NCI-H1092 treated with DMSO at 0.1 percent for 48 hours (cell line): ENCODE measurements around the gene TRAT1.

Source experiments
- DNase-seq: peaks from one replicate; lab custom pipeline; 2025; lab: John Stamatoyannopoulos, UW

Gene TRAT1

DNA sequence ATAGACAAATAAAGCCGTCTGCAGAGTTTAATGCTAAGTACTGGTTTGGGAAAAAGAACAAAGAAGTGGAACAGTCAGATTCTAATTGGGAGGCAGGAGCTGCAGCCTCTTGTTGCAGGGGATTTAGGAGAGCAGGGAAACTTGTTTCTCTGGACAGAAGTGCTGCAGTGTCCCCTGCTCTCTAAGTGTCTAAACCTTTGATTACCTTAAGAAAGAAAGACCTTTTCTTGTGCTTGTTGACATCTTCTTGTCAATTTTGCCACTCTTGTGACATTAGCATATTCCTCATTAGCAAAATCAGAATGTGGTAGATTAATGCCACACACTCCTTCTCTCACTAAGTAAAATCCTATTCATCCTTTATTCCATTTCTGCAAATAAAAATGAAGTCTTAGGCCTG is 38.8 kb downstream of the TRAT1 start:
- no peak for DNase-seq

DNA sequence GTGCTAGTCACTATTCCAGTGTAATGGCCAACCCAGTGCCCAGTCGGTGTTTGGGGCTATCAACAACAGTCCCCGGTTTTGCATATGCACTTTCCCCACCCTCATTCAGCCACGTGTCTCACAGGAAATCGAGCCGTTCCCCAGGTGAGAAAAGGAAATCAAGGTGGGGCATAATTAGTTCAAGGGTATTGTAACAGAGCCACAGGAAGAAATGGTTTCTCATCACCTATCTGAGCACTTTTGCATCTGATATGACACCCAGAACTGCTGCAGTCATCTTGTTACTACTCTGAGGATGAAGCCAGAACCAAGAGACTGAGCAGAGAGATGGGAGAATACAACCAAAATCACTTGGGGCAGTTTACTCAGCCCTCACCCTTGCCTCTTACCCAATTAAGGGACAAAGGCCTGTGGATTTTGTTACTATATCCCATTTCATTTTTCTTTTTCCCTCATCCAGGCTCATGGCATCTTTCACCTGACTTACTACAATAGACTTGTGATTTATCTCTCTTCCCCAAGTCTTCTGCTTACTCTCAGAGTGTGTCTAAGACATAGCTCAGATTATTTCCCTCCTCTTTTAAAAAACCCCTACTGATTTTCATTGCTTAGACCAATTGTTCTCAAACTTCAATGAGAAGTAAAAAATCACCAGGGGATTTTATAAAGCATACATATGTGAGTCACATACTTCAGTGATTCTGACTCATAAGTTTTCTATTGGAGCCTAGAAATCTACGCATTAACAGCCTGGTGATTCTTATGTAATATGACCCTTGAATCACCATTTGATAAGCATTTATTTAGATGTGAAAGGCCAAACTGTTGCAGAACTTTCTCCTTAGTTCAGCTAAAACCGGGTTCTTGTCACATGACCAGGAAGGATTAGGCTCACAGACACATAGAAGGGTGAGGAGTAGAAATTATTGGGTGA is 40.5 kb downstream of the TRAT1 start:
- no peak for DNase-seq

DNA sequence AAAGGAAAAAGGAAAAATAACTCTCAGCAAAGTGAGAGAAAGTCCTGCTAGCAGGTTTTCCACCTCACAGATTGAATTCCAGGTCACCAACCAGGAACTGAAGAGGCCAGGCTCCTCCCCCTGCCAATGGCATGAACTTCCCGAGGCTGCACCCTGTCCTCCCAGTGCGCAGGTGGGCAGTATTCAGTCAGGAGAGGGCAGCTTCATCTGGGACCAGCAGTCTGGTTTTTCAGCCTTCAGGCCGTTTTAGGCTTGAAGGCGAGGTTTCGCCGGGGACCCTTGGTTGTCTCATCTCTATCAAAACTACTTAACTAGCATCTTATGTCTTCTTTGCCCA is 41.2 kb downstream of the TRAT1 start:
- DNase-seq, result no peak

DNA sequence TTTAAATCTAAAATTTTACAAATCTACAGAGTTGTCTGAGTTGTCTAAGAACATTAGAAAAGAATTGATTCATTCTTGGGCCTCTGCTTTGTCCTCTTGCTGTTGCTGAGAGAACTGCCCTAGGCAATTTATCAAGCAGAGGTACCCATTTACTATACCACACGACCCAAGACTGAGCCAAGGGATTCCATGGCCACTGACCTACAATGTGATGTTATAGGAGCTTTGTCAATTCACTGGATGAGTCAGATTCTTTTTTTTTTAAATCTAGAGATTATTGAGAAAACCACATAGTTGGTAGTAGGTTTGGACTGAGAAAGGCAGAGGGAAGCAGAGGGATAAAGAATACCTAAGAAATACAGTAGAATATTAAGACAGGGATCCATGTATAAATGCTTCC is 55.3 kb downstream of the TRAT1 start:
- no peak for DNase-seq

DNA sequence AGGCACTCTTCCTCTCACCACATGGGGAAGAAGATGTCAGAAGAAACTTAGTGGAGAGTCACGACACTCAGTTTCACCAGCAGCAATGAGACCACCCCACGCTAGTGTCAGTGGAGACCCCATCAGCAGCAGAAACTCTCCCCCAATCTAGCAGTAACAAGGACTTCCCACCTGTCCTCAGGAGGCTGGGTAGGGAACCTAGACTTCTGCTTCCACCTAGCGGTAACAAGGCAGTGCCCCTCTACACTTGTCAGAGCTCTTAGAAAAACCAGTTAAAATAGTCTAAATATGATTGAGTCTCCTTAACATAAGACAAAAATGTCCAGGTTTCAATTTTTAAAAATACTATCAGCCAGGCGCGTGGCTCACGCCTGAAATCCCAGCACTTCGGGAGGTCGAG is 57.3 kb downstream of the TRAT1 start:
- no peak for DNase-seq

DNA sequence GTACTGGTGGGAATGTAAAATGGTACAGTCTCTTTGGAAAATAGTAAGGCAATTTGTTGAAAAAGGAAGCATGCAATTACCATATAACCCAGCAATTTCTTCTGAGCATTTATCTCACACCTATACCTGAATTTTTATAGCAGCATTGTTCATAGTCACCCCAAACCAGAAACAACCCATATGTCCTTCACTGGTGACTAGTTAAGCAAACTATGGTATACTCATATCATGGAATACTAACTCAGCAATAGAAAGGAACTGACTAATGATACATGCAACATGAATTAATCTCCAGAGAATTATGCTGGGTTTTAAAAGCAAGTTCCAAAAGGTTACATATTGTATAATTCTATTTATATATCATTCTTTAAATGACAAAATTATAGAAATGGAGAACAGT is 60.2 kb downstream of the TRAT1 start:
- DNase-seq, result no peak

DNA sequence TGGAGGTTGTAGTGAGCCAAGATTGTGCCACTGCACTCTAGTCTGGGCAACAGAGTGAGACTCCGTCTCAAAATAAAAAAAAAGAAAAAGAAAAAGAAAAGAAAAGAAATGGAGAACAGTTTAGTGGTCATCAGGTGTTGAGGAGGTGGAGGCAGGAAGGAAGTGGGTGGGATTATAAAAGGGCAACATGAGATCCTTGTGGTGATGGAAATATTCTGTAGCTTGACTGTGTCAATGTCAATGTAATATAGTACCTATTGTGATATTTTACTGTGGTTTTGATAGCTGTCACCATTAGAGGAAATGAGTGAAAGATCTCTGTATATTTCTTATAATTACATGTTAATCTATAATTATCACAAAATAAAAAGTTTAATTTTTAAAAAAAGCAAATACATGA is 60.8 kb downstream of the TRAT1 start:
- no peak for DNase-seq

DNA sequence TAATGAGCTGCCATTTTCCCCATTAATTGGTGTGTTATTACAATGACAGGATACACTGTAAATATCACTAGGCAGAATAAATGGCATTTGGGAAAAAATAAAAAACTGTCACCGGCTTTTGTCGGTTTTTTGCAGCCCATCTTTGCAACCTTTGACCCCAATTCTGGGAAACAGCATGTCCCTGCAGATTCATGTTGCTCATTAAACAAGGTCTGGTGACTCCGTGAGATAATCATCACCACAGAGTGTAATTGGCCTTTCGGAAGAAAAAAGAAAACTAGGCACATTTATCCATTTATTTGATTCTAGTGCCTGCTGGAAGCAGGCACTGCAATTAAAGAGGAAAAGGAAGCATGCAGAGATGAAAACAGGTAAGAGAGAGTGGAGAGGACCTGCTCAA is 64.5 kb downstream of the TRAT1 start:
- no peak for DNase-seq

DNA sequence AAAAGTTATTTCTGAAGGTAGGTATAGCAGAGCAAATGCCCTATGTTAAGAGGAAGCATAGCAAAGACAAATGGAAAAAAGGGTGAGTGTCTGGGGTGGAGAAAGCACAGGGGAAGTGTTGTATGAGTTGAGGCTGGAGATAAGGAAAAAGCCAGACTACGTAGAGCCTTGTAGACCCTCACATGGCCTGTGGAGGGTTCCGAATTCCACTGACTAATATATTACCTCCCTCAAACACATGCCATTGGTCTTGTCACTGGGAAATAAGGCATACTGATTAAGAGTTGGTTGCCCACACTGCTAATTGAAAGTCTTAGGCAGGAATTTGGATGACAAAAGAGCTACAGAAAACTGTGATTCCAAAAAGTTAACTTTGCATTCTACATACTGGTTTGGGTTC is 65.2 kb downstream of the TRAT1 start:
- DNase-seq, result no peak

DNA sequence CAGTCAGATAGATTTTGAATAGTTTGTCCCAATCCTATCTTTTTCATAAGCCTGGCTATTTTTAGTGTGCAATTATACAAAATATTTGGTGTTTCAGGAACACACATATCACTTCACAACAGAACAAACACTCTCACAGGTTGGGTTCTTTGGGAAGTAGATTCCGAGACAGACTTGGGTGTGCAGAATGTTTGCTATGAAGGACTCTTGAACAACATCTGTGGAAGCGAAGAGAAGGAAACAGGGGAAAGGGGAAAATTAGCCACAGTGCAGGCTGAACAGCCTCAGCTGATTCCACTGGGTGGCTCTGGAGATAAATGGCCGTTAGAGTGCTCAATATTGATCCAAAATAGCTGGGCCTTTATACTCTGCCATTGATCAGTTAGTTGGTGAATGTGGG is 69.2 kb downstream of the TRAT1 start:
- DNase-seq, result no peak

DNA sequence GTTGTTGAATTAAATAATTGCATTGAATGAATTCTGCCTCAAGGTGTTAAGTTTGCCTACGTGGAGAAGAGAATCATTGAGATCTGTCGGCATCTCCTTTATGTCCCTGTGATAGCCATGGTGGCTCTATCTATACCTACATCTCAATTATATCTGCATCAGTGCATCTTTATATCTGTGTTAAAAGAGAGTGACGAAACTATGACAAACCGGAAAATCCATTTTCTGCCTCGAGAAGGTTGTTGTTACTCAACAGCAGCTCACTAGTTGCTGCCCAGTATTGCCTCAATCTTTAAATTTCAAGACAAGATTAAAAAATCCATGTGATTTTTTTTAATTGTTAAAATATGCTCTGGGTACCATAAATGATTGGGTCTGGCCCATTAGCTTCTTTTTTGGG is 72.4 kb downstream of the TRAT1 start:
- no peak for DNase-seq

DNA sequence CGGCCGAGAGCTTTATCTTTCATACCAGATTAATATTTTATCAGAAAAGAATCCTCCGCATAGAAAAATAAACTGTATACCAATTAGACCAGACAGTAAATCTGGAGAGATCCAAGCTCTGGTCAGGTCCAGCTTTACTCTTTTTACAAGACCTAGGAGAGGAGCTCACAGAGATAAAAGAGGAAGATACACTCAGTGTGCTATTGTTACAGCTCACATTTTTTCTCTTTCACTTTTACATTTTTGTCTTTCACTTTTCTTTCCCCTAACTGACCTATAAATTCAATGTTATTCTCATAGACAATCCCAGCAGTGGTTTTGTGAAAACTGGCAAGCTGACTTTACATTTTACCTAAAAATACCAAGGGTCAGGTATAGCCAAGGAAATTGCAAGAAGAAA is 75.3 kb downstream of the TRAT1 start:
- no peak for DNase-seq

DNA sequence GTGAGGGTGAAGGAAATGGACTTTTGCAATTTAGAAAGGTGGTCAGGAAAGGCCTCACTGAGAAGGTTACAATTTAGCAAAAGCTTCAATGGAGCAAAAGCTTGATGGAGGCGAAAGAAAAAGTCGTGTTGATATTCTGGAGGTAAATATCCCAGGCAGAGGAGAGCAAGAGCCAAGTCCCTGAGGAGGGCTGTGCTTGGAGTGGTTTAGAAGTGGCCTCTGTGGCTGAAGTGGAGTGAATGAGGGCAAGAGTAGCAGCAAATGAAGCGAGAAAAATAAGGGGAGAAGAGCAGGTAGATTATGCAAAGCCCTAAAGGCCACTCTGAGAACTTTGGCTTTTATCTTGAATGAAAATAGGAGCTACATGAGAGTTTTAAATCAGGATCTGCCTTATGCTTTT is 76.9 kb downstream of the TRAT1 start:
- no peak for DNase-seq
